GM23338 (cell line): ENCODE data around the gene MBD3L5.

Source experiments
- CREB1 ChIP-seq: fragments of 250-450 bp; sonication (Bioruptor Pico); IDR thresholded peaks from 2 replicates; pipeline ENCODE4 v1.5.0; 2020; ENCODE audit warnings: low read depth, mild to moderate bottlenecking, moderate library complexity
- CTCF ChIP-seq, 2 experiments: fragments of 200-600 bp in 1 of 2; sonication (generic) in 1 of 2; conservative IDR thresholded peaks; 2 replicates each; pipeline versions ENCODE4 v1.5.1 to v1.6.1; 2016 to 2017; ENCODE audit warnings: antibody characterized with exemption in 2 of 2, low read depth in 2 of 2, mild to moderate bottlenecking in 2 of 2, moderate library complexity in 1 of 2

GRCh38 chr19:7069904-7070226 lies 39.5 kb downstream of the MBD3L5 start:
- TF ChIP-seq CTCF (conservative IDR thresholded peaks at IDR 0.05; ENCODE audit: low read depth in 2 of 2) (no peak), CREB1 (CRISPR knock-in tag) (no peak)
